Effector memory CD4-positive, alpha-beta T cell (primary cell): ENCODE data around the gene BTLA.
"Not testable (repeated sequence)": the region's sequence is repeated elsewhere in the genome, so short reads cannot be mapped to it uniquely, and the experiment has no call there.

Source experiments
- DNase-seq, 3 donors: peaks; one replicate each; pipeline ENCODE4 v3.0.0-alpha.2; 2020
- H3K27ac ChIP-seq: 2 replicates; pipeline ENCODE4 v1.7.0; 2013; ENCODE audit warnings: mild to moderate bottlenecking, low read length, moderate library complexity; ENCODE audit not compliant: insufficient read depth, poor library complexity, severe bottlenecking
- H3K27me3 ChIP-seq: replicated peaks from 2 replicates; pipeline ENCODE4 v1.7.0; 2013; ENCODE audit warnings: mild to moderate bottlenecking, low read length; ENCODE audit not compliant: insufficient read depth, control insufficient read depth, poor library complexity, severe bottlenecking
- H3K36me3 ChIP-seq: 2 replicates; pipeline ENCODE4 v1.7.0; 2013; ENCODE audit warnings: mild to moderate bottlenecking, low read length, moderate library complexity; ENCODE audit not compliant: control insufficient read depth, insufficient read depth
- H3K4me1 ChIP-seq: 2 replicates; pipeline ENCODE4 v1.7.0; 2013; ENCODE audit warnings: low read length, mild to moderate bottlenecking; ENCODE audit not compliant: control insufficient read depth, insufficient read depth, poor library complexity, severe bottlenecking
- H3K4me3 ChIP-seq: 2 replicates; pipeline ENCODE4 v1.7.0; 2013; ENCODE audit warnings: low read length, low read depth, mild to moderate bottlenecking; ENCODE audit not compliant: insufficient read depth, poor library complexity, severe bottlenecking
- H3K9me3 ChIP-seq: 2 replicates; pipeline ENCODE4 v1.7.0; 2013; ENCODE audit warnings: mild to moderate bottlenecking, low read length, moderate library complexity; ENCODE audit not compliant: control insufficient read depth

Gene BTLA

DNA sequence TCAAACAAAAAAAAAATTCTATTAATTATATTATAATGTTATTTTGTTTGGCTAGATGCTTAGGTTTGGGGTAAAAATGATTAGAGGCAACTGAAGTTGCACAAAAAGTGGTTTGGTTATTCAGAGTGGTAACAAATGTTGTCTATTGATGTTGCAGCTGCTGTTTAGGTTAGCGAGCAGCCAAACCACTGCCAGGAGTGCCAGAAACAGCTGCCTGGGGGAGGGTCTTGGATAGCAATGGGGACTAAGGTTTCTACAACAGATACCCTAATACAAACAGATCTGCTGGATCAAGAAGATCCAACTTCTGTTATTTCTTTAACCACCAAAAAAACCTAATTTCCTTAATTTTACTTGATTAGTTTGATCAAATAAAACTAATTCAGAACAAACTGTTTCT is 26.6 kb downstream of the BTLA start:
- H3K4me3 ChIP-seq = no peak overlapping the region
- no peak overlapping the region for H3K27ac ChIP-seq
- no peaks in the 10 kb centered on the region for H3K27me3 ChIP-seq
- H3K9me3 ChIP-seq = no peaks in the 10 kb centered on the region
- H3K4me1 ChIP-seq = peaks cover 28% of the 10 kb centered on the region
- H3K36me3 ChIP-seq = peaks cover 5% of the 10 kb centered on the region
- DNase-seq = no peak

- no peaks in the 10 kb centered on the region for H3K9me3 ChIP-seq
- no peak overlapping the region for H3K4me3 ChIP-seq
- H3K27me3 ChIP-seq = no peaks in the 10 kb centered on the region
- H3K27ac ChIP-seq = no peak overlapping the region
- H3K36me3 ChIP-seq = peaks cover 5% of the 10 kb centered on the region
- DNase-seq = no peak
- H3K4me1 ChIP-seq = peaks cover 29% of the 10 kb centered on the region
Measured at GRCh38 chr3:112471596-112472325, 27.5 kb downstream of the BTLA start.

GRCh38 chr3:112470788-112471187 is 28.5 kb downstream of the BTLA start:
- peaks cover 29% of the 10 kb centered on the region for H3K4me1 ChIP-seq
- DNase-seq = no peak

GRCh38 chr3:112469671-112470070 is 29.6 kb downstream of the BTLA start:
- Histone ChIP-seq H3K4me3 (no peak overlapping the region), H3K4me1 (peaks cover 27% of the 10 kb centered on the region), H3K27ac (no peak overlapping the region), H3K36me3 (no peaks in the 10 kb centered on the region), H3K27me3 (no peaks in the 10 kb centered on the region), H3K9me3 (no peaks in the 10 kb centered on the region)
- DNase-seq = no peak

More at GRCh38 chr3:112470788-112471187, 28.5 kb downstream of the BTLA start:
- H3K4me3 ChIP-seq = no peak overlapping the region
- no peaks in the 10 kb centered on the region for H3K36me3 ChIP-seq
- H3K9me3 ChIP-seq = no peaks in the 10 kb centered on the region
- no peak overlapping the region for H3K27ac ChIP-seq
- no peaks in the 10 kb centered on the region for H3K27me3 ChIP-seq

GRCh38 chr3:112467539-112467938 is 31.7 kb downstream of the BTLA start:
- H3K9me3 ChIP-seq = no peaks in the 10 kb centered on the region
- DNase-seq = no peak
- no peak overlapping the region for H3K27ac ChIP-seq
- H3K4me3 ChIP-seq = no peak overlapping the region
- H3K4me1 ChIP-seq = peaks cover 28% of the 10 kb centered on the region
- H3K27me3 ChIP-seq = no peaks in the 10 kb centered on the region
- no peaks in the 10 kb centered on the region for H3K36me3 ChIP-seq

DNA sequence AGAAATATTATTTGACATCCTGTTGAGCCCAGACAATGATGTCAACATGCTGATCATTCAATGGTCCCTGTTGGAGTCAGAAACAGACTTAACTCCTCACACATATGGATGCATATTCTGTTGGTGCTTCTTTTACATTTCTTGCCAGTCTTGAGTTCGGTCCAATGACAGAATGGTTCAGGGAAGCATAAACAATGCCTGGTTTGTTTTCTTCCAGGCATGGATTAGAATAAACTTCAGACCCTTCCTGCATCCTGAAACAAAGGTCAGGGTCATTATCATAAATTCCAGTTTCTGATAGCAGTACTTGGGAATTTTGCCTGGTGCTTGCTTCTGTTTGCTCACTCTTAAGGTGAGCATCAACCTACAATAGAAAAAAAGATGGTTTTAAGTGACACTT is 33.3 kb downstream of the BTLA start:
- H3K4me3 ChIP-seq = no peak overlapping the region
- H3K27ac ChIP-seq = no peak overlapping the region
- no peak for DNase-seq
- H3K4me1 ChIP-seq = peaks cover 31% of the 10 kb centered on the region
- H3K9me3 ChIP-seq = no peaks in the 10 kb centered on the region
- no peaks in the 10 kb centered on the region for H3K36me3 ChIP-seq
- no peaks in the 10 kb centered on the region for H3K27me3 ChIP-seq

GRCh38 chr3:112464264-112464663 is 35.0 kb downstream of the BTLA start:
- peak overlapping the region; percentile 38 for H3K27ac ChIP-seq
- H3K4me1 ChIP-seq = peaks cover 40% of the 10 kb centered on the region
- peak overlapping the region; percentile 5 for H3K4me3 ChIP-seq
- H3K27me3 ChIP-seq = no peaks in the 10 kb centered on the region
- H3K9me3 ChIP-seq = no peaks in the 10 kb centered on the region
- DNase-seq = no peak
- H3K36me3 ChIP-seq = no peaks in the 10 kb centered on the region

- no peaks in the 10 kb centered on the region for H3K9me3 ChIP-seq
- H3K27me3 ChIP-seq = no peaks in the 10 kb centered on the region
- H3K4me3 ChIP-seq = no peak overlapping the region
- peak overlapping the region; percentile 16 for H3K27ac ChIP-seq
- no peaks in the 10 kb centered on the region for H3K36me3 ChIP-seq
- H3K4me1 ChIP-seq = peaks cover 40% of the 10 kb centered on the region
- DNase-seq = no peak
Measured at GRCh38 chr3:112463250-112463649, 36.0 kb downstream of the BTLA start.

DNA sequence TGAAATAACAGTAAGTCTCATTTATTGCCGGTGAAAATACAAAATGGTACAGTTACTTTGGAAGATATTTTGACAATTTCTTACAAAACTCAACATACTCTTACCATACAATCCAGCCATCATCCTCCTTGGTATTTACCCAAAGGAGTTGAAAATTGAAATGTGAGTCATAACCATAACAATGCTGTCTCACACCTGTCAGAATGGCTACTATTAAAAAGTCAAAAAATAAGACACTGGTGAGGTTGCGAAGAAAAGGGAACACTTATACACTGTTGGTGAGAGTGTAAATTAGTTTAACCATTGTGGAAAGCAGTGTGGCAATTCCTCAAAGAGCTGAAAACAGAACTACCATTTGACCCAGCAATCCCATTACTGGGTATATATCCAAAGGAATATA is 37.5 kb downstream of the BTLA start:
- peaks cover 37% of the 10 kb centered on the region for H3K4me1 ChIP-seq
- DNase-seq, H3K4me3 ChIP-seq, H3K36me3 ChIP-seq, H3K27me3 ChIP-seq, H3K27ac ChIP-seq, H3K9me3 ChIP-seq: not testable (repeated sequence)

GRCh38 chr3:112460519-112461195 is 38.6 kb downstream of the BTLA start:
- Histone ChIP-seq H3K27ac (no peak overlapping the region), H3K9me3 (no peaks in the 10 kb centered on the region), H3K27me3 (no peaks in the 10 kb centered on the region), H3K4me1 (peaks cover 37% of the 10 kb centered on the region), H3K4me3 (no peak overlapping the region), H3K36me3 (no peaks in the 10 kb centered on the region)
- DNase-seq = no peak
